OCI-LY7 (cell line): ENCODE data around the gene DRG1. TPM values are rescaled to one million over a fixed set of nuclear protein-coding genes. Genes with fewer than 3 reads are reported as not detected.

Source experiments
- BruUV-seq: library from RNA; stranded (reverse); fragments of 400-500 nt; replicated peaks from 2 replicates; lab custom pipeline; 2021; lab: Mats Ljungman, UMichigan
- CTCF ChIA-PET: fragments of 300-600 bp; sonication (Branson Sonifier 250); formaldehyde crosslinking; loops from one replicate; lab custom pipeline; 2022; ENCODE audit warnings: antibody characterized with exemption; ENCODE audit not compliant: unreplicated experiment; lab: Charles Lee
- POLR2A ChIA-PET: fragments of 300-600 bp; sonication (Branson Sonifier 250); formaldehyde crosslinking; loops from one replicate; lab custom pipeline; 2022; ENCODE audit warnings: antibody characterized with exemption; lab: Charles Lee
- DNase-seq: peaks from one replicate; pipeline ENCODE4 v3.0.0-alpha.2; 2015; ENCODE audit warnings: low spot score
- H2AFZ ChIP-seq: fragments of 200-600 bp; sonication (generic), shearing (Covaris generic); 2 replicates; pipeline ENCODE4 v1.6.1; 2014; ENCODE audit warnings: mild to moderate bottlenecking, antibody characterized with exemption, low read length, moderate library complexity
- H3K27ac ChIP-seq: fragments of 200-600 bp; sonication (generic); 2 replicates; pipeline ENCODE4 v1.5.1; 2014; ENCODE audit warnings: mixed run types, low read depth, mild to moderate bottlenecking, moderate library complexity, low read length, inconsistent platforms; ENCODE audit not compliant: poor library complexity, severe bottlenecking
- H3K36me3 ChIP-seq: fragments of 200-600 bp; sonication (generic); 2 replicates; pipeline ENCODE4 v1.6.1; 2014; ENCODE audit warnings: mild to moderate bottlenecking, antibody characterized with exemption, low read length, moderate library complexity, mixed read lengths; ENCODE audit not compliant: insufficient read depth
- H3K4me1 ChIP-seq: fragments of 200-600 bp; sonication (generic); 2 replicates; pipeline ENCODE4 v1.5.1; 2014; ENCODE audit warnings: mild to moderate bottlenecking, low read length; ENCODE audit not compliant: insufficient read depth, poor library complexity, severe bottlenecking
- H3K4me2 ChIP-seq: fragments of 200-600 bp; sonication (generic); 2 replicates; pipeline ENCODE4 v1.6.1; 2014; ENCODE audit warnings: mild to moderate bottlenecking, low read length
- H3K4me3 ChIP-seq: fragments of 200-600 bp; sonication (generic); 2 replicates; pipeline ENCODE4 v1.5.1; 2014; ENCODE audit warnings: mild to moderate bottlenecking, low read depth, low read length; ENCODE audit not compliant: poor library complexity, severe bottlenecking
- H3K79me2 ChIP-seq: fragments of 200-600 bp; sonication (generic); 2 replicates; pipeline ENCODE4 v1.6.1; 2016; ENCODE audit warnings: low read depth, mild to moderate bottlenecking, low read length, moderate library complexity, mixed read lengths; ENCODE audit not compliant: insufficient read depth
- H3K9me2 ChIP-seq: fragments of 200-600 bp; sonication (generic); 2 replicates; pipeline ENCODE4 v1.6.1; 2016; ENCODE audit warnings: mild to moderate bottlenecking, low read length, mixed read lengths; ENCODE audit not compliant: insufficient read depth
- H3K9me3 ChIP-seq: fragments of 200-600 bp; sonication (generic); 2 replicates; pipeline ENCODE4 v1.6.1; 2014; ENCODE audit warnings: mild to moderate bottlenecking, mixed run types, low read length, mixed read lengths
- H4K20me1 ChIP-seq: fragments of 200-600 bp; sonication (generic); 2 replicates; pipeline ENCODE4 v1.6.1; 2014; ENCODE audit warnings: mild to moderate bottlenecking, antibody characterized with exemption, low read length, moderate library complexity, mixed read lengths; ENCODE audit not compliant: insufficient read depth
- CTCF ChIP-seq: fragments of 200-600 bp; sonication (generic); conservative IDR thresholded peaks from 2 replicates; pipeline ENCODE4 v1.5.1; 2014; ENCODE audit warnings: mild to moderate bottlenecking, antibody characterized with exemption, low read length, moderate library complexity, mixed read lengths
- EZH2phosphoT487 ChIP-seq: fragments of 200-600 bp; sonication (generic); IDR thresholded peaks from 2 replicates; pipeline ENCODE4 v1.6.1; 2018; ENCODE audit warnings: low read depth, borderline replicate concordance, mild to moderate bottlenecking, mixed run types, antibody characterized with exemption, low read length, moderate library complexity, mixed read lengths
- intact Hi-C: fragments of 100-400 bp; cut with micrococcal nuclease; formaldehyde crosslinking; loops from one replicate; pipeline ENCODE4 v1.10.0; 2022; ENCODE audit not compliant: unreplicated experiment
- total RNA-seq, 2 experiments: library from RNA; depleted of rRNA in 1 of 2; stranded (reverse); fragments of >200 nt in 1 of 2; shearing (Covaris generic) in 1 of 2; gene quantifications; 2 replicates each; pipeline ENCODE4 v1.2.3, GENCODE V29; 2014 to 2022

DRG1 gene
- total RNA-seq, 2 experiments from 2014 or later, result 59.4 to 87.0 TPM

GRCh38 chr22:31442768-31443489, 43.5 kb downstream of the DRG1 start:
- peaks cover 93% of the 10 kb centered on the region for H3K36me3 ChIP-seq
- H3K4me2 ChIP-seq, result no peak overlapping the region
- no peak overlapping the region for H3K27ac ChIP-seq
- no peaks in the 10 kb centered on the region for H3K79me2 ChIP-seq
- no peak overlapping the region for H3K4me3 ChIP-seq
- BruUV-seq, result no TSS peak
- ChIA-PET POLR2A (no interaction called here), CTCF (no interaction called here)
- no peak overlapping the region for H2AFZ ChIP-seq
- no peak for DNase-seq
- H3K4me1 ChIP-seq, result no peaks in the 10 kb centered on the region
- TF ChIP-seq EZH2phosphoT487 (no peak), CTCF (no peak)
- intact Hi-C loops, result no loop called here
- no peaks in the 10 kb centered on the region for H3K9me3 ChIP-seq
- no peaks in the 10 kb centered on the region for H3K9me2 ChIP-seq
- H4K20me1 ChIP-seq, result no peaks in the 10 kb centered on the region; the same call in 1 of the 2 replicates

- Histone ChIP-seq H3K4me1 (no peaks in the 10 kb centered on the region), H3K4me2 (no peak overlapping the region), H4K20me1 (no peaks in the 10 kb centered on the region), H3K27ac (no peak overlapping the region), H3K79me2 (no peaks in the 10 kb centered on the region), H3K9me2 (no peaks in the 10 kb centered on the region), H3K36me3 (peaks cover 92% of the 10 kb centered on the region), H3K9me3 (no peaks in the 10 kb centered on the region), H3K4me3 (no peak overlapping the region), H2AFZ (no peak overlapping the region)
- BruUV-seq, result no TSS peak
- ChIA-PET CTCF (no interaction called here), POLR2A (interaction anchor here (1.3 kb wide), 1 partner anchor 11 kb away, joined by 6 read pairs; no protein-coding TSS in a partner anchor)
- intact Hi-C loops, result no loop called here
- no peak for TF ChIP-seq CTCF
- no peak for DNase-seq
Observed at GRCh38 chr22:31443516-31443915, 44.1 kb downstream of the DRG1 start.

- no peaks in the 10 kb centered on the region for H3K9me2 ChIP-seq
- no peak overlapping the region for H3K4me2 ChIP-seq
- no peaks in the 10 kb centered on the region for H3K9me3 ChIP-seq
- H3K79me2 ChIP-seq, result no peaks in the 10 kb centered on the region
- DNase-seq, result no peak
- TF ChIP-seq EZH2phosphoT487 (no peak), CTCF (no peak)
- peaks cover 90% of the 10 kb centered on the region for H3K36me3 ChIP-seq
- no peak overlapping the region for H2AFZ ChIP-seq
- H3K27ac ChIP-seq, result no peak overlapping the region
- H3K4me3 ChIP-seq, result no peak overlapping the region
- intact Hi-C loops, result no loop called here
- POLR2A ChIA-PET, result no interaction called here
- BruUV-seq, result no TSS peak
- no peaks in the 10 kb centered on the region for H4K20me1 ChIP-seq
- CTCF ChIA-PET, result no interaction called here
- H3K4me1 ChIP-seq, result peaks cover 3% of the 10 kb centered on the region
Observed at GRCh38 chr22:31445642-31446041, 46.2 kb downstream of the DRG1 start.
